Psoas muscle (tissue), 8 donors: ENCODE results near the gene NAV2. TPM values are rescaled to one million over a fixed set of nuclear protein-coding genes. Genes with fewer than 3 reads are reported as not detected.
A peak's percentile ranks its signal among the peaks of the same experiment; 100 is the strongest.

ENCODE experiments used
- ATAC-seq, 4 donors: fragments of 200-7000 bp; cut with Tn5 transposase; one replicate each; pipeline ENCODE4 v1.9.1; 2020; ENCODE audit warnings: moderate library complexity in 3 of 4, mild to moderate bottlenecking in 2 of 4
- DNase-seq, 2 donors: peaks; one replicate each; pipeline ENCODE4 v3.0.0-alpha.2; 2020
- H3K27ac ChIP-seq: fragments of 200-600 bp; one replicate; pipeline ENCODE4 v1.8.0; 2022
- H3K27me3 ChIP-seq, 3 donors: fragments of 200-600 bp in 1 of 3; one replicate each; pipeline versions ENCODE4 v1.6.1 to v1.8.0; 2013 to 2022; ENCODE audit warnings: low read length in 2 of 3, mild to moderate bottlenecking in 2 of 3, moderate library complexity in 1 of 3; ENCODE audit not compliant: insufficient read depth in 3 of 3
- H3K36me3 ChIP-seq, 2 donors: fragments of 200-600 bp in 1 of 2; one replicate each; pipeline versions ENCODE4 v1.6.1 to v1.8.0; 2013 to 2022; ENCODE audit warnings: low read depth in 1 of 2, mild to moderate bottlenecking in 1 of 2, moderate library complexity in 1 of 2; ENCODE audit not compliant: insufficient read depth in 1 of 2
- H3K4me1 ChIP-seq: fragments of 200-600 bp; one replicate; pipeline ENCODE4 v1.8.0; 2022
- H3K4me3 ChIP-seq: fragments of 200-600 bp; one replicate; pipeline ENCODE4 v1.8.0; 2022; ENCODE audit warnings: mild to moderate bottlenecking
- H3K9me3 ChIP-seq: fragments of 200-600 bp; one replicate; pipeline ENCODE4 v1.8.0; 2022
- WGBS, 3 donors: extraction: QIAGEN DNeasy Blood & Tissue Kit; methylation state at CpG; one replicate each; pipeline versions ENCODE4 v1.1.6 to v1.1.7; 2013; 5-methylcytosine and 5-hydroxymethylcytosine counted together
- intact Hi-C, 2 donors: fragments of 100-400 bp; cut with DNase I; formaldehyde crosslinking; loops; one replicate each; pipeline versions ENCODE4 v1.11.0 to v1.14.2; 2022
- polyA plus RNA-seq, 3 donors: library from polyadenylated mRNA; stranded (reverse); fragments of 200-250 nt; gene quantifications; one replicate each; pipeline ENCODE4 v1.2.3, GENCODE V29; 2013
- total RNA-seq, 4 donors: library from RNA; stranded (reverse); fragmentation: NEBNext Ultra II Directional in 2 of 4; extraction: Animal tissue kit (Norgen Biotek cat#: 25700) in 2 of 4; gene quantifications; one replicate each; pipeline versions ENCODE4 v1.2.1 to v1.2.4, GENCODE V29; 2021 to 2023
- TF ChIP-seq, protein P1 (sequence below): fragments of 200-600 bp; IDR thresholded peaks from one replicate; pipeline ENCODE4 v1.8.0; 2022; ENCODE audit warnings: antibody characterized with exemption
- donor health status: healthy with polysubstance abuse.
- donor health status: DM: no; HTN: no; CAD: no; lungs with moderate emphysema.
- donor health status: Bipolar disorder and iron deficiency.
- donor health status: healthy.
- donor health status: DM: yes; HTN: yes; CAD: no.
- donor health status: DM: no; HTN: no; CAD: no.
- donor health status: DM: no; HTN: no; CAD: no.
- donor health status: DM: yes; HTN: yes; CAD: no.

Gene NAV2
- total and polyA plus RNA-seq, 7 donors, result 0.68 to 21.8 (median 2.9) TPM

DNA sequence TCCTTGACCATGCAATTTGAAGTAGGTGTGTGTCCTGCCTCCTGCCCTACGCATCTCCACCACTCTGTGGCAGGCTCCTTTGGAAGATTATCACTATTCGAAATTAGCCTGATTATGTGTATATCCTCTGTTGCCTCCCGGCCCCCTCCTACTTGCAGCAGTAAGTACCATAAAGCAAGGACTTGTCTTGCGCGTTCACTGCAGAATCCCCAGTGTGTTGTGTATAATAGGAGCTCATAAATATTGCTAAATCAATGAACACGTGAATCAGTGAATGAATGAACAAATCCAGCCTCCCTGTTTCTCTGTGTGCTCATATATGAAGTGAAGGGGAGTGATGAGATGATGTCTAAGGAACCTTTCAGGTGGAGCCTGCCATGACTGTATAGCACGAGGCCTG, 237.0 kb downstream of the NAV2 start:
- H3K4me1 ChIP-seq, result peaks cover 15% of the 10 kb centered on the region
- intact Hi-C loops, result loop anchor here (5.0 to 10.0 kb wide), 7 partner anchors 53 to 405 kb away; no protein-coding TSS in a partner anchor
- ATAC-seq, result no peak
- DNase-seq, result no peak
- WGBS, 3 donors, result 92 to 95% (median 93%) methylated on average over 7 of the region's 7 CpGs
- no peaks in the 10 kb centered on the region for H3K9me3 ChIP-seq
- TF ChIP-seq, protein P1, sequence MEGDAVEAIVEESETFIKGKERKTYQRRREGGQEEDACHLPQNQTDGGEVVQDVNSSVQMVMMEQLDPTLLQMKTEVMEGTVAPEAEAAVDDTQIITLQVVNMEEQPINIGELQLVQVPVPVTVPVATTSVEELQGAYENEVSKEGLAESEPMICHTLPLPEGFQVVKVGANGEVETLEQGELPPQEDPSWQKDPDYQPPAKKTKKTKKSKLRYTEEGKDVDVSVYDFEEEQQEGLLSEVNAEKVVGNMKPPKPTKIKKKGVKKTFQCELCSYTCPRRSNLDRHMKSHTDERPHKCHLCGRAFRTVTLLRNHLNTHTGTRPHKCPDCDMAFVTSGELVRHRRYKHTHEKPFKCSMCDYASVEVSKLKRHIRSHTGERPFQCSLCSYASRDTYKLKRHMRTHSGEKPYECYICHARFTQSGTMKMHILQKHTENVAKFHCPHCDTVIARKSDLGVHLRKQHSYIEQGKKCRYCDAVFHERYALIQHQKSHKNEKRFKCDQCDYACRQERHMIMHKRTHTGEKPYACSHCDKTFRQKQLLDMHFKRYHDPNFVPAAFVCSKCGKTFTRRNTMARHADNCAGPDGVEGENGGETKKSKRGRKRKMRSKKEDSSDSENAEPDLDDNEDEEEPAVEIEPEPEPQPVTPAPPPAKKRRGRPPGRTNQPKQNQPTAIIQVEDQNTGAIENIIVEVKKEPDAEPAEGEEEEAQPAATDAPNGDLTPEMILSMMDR, result no peak
- H3K27ac ChIP-seq, result no peak overlapping the region
- H3K36me3 ChIP-seq, result peaks cover 0 to 16% of the 10 kb centered on the region in 2 donors
- H3K27me3 ChIP-seq, result no peaks in the 10 kb centered on the region
- H3K4me3 ChIP-seq, result no peak overlapping the region

DNA sequence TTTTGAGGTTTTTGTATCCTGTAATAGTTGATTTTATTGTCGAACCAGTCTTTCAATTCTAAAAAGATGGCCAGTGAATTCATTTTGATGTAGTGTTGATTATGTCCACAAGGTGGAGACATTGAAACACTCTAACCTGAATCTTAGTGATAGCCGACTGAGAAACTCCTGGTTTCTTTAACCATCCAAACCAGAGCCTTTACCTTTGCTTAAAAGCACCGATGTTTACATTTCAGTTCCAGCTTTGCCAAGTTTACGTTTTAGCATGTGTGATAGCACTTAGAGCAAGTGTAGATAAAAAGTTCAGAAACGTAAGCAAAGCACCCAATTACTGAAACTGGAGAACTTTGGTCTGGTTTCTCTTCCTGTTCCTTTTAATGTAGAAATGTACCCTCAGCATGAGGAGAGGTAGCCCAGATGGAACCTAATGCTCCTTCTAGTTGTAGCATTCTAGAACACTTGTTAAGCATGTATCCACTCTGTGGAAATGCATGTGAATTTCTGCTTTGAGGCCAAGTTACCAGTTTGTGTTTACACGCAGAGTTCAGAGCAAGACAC, 239.0 kb downstream of the NAV2 start:
- H3K4me1 ChIP-seq, result peaks cover 15% of the 10 kb centered on the region
- H3K27ac ChIP-seq, result no peak overlapping the region
- H3K4me3 ChIP-seq, result no peak overlapping the region
- intact Hi-C loops, result loop anchor here (2.0 to 10.0 kb wide), 7 partner anchors 51 to 401 kb away; no protein-coding TSS in a partner anchor
- DNase-seq (no peak), ATAC-seq (peak in 3 of 4 donors; percentile 57 to 72 (median 59))
- no peaks in the 10 kb centered on the region for H3K27me3 ChIP-seq
- WGBS, 3 donors, result 21 to 25% (median 24%) methylated on average over 6 of the region's 6 CpGs
- H3K36me3 ChIP-seq, result peaks cover 0 to 11% of the 10 kb centered on the region in 2 donors
- TF ChIP-seq, protein P1, result peak; percentile 78
- no peaks in the 10 kb centered on the region for H3K9me3 ChIP-seq

- DNase-seq, result no peak
- Histone ChIP-seq H3K27me3 (no peaks in the 10 kb centered on the region), H3K36me3 (peaks cover 0 to 10% of the 10 kb centered on the region in 2 donors), H3K4me1 (peaks cover 15% of the 10 kb centered on the region), H3K4me3 (no peak overlapping the region), H3K9me3 (no peaks in the 10 kb centered on the region), H3K27ac (no peak overlapping the region)
- ATAC-seq, result no peak
- WGBS, 3 donors, result 58 to 67% (median 61%) methylated on average over 3 of the region's 3 CpGs
- TF ChIP-seq, protein P1, result no peak
- intact Hi-C loops, result loop anchor here (2.0 to 10.0 kb wide), 7 partner anchors 50 to 400 kb away; no protein-coding TSS in a partner anchor
These were observed 239.5 kb downstream of the NAV2 start for GRCh38 chr11:19952116-19952605.

GRCh38 chr11:19952911-19953310, 240.3 kb downstream of the NAV2 start:
- Histone ChIP-seq H3K36me3 (peaks cover 0 to 10% of the 10 kb centered on the region in 2 donors), H3K9me3 (no peaks in the 10 kb centered on the region), H3K4me3 (no peak overlapping the region), H3K27me3 (no peaks in the 10 kb centered on the region), H3K4me1 (peaks cover 15% of the 10 kb centered on the region), H3K27ac (no peak overlapping the region)
- DNase-seq (no peak), ATAC-seq (no peak)
- TF ChIP-seq, protein P1, result no peak
- WGBS, 3 donors, result 75 to 88% (median 85%) methylated on average over 1 of the region's 1 CpG
- intact Hi-C loops, result loop anchor here (2.0 to 10.0 kb wide), 7 partner anchors 49 to 399 kb away; no protein-coding TSS in a partner anchor
